ENCODE results near the gene AHRR.

DNA sequence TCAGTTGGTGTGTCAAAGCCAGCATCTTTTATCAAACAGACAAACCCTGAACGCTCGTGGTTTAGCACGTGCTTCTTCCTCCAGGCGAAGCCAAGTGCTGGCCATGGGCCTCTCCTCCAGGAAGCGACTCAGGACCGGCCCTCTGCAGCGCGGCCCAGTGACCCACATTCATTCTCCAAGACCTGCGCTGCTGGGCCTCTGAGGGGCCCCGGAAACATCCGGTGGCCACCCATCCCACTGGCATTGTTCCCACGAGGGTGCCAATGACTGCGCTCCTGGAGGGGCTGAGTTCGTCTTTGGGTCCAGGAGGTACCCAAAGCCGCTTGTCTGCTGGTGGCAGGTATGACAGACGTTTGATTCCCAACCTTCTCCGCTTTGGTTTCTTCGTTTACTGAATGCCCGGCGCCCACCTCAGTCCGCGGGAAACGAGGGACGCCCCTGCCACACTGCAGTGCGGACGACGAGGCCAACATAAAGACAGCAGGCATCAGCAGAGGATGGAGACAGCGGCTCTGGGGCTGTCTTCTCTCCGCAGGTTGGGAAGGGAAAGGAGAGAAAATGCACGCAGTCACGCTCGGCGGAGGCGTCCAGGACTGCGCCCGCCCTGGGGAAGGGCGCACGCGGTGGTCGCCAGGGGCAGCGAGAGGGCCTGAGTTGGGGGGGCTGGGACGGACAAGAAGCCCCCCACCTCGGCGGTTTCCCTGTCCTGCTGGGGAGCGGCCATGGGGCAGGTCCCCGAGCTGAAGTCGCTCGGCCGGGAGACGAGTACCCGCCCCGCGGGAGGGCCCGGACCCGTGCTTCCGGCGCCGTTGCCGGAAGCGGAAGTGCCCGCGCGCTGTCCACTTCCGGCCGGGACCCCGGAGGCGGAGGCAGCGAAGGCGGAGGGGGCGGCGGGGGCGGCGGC lies 121.1 kb downstream of the AHRR start, which contains the start of gene EXOC3:
- no peak for TF ChIP-seq CTCF (conservative IDR thresholded peaks at IDR 0.05; ENCODE audit: low read depth, low read length)
- TF ChIP-seq EZH2 (IDR thresholded peaks at IDR 0.05; ENCODE audit: low read length, unreplicated experiment) = no peak
